Panc1 (cell line): ENCODE results near the gene VSIG8. TPM values are rescaled to one million over a fixed set of nuclear protein-coding genes. Genes with fewer than 3 reads are reported as not detected.

ENCODE experiments used
- ATAC-seq: fragments of 200-7000 bp; cut with Tn5 transposase; 2 replicates; pipeline ENCODE4 v1.9.1; 2020; ENCODE audit warnings: mild to moderate bottlenecking, moderate library complexity
- BruUV-seq: library from RNA; stranded (reverse); fragments of 400-500 nt; replicated peaks from 2 replicates; lab custom pipeline; 2021; lab: Mats Ljungman, UMichigan
- CTCF ChIA-PET: fragments of 300-600 bp; sonication (Branson Sonifier 250); formaldehyde crosslinking; loops from one replicate; lab custom pipeline; 2022; ENCODE audit warnings: antibody characterized with exemption; lab: Charles Lee
- POLR2A ChIA-PET: fragments of 300-600 bp; sonication (Branson Sonifier 250); formaldehyde crosslinking; loops from one replicate; lab custom pipeline; 2022; ENCODE audit warnings: antibody characterized with exemption; lab: Charles Lee
- DNase-seq: peaks from one replicate; pipeline ENCODE4 v3.0.0-alpha.2; 2010; ENCODE audit warnings: low read depth, low spot score
- H3K27ac ChIP-seq: 2 replicates; pipeline ENCODE4 v1.5.1; 2011; ENCODE audit warnings: mild to moderate bottlenecking, low read length, inconsistent platforms
- H3K27me3 ChIP-seq: fragments of 200-500 bp; sonication (Bioruptor generic); 2 replicates; pipeline ENCODE4 v1.6.0; 2014; ENCODE audit warnings: low read length, inconsistent platforms; ENCODE audit not compliant: control insufficient read depth, insufficient read depth
- H3K36me3 ChIP-seq: fragments of 200-500 bp; sonication (Bioruptor generic); 2 replicates; pipeline ENCODE4 v1.5.1; 2014; ENCODE audit warnings: inconsistent platforms, mild to moderate bottlenecking, low read length, moderate library complexity; ENCODE audit not compliant: control insufficient read depth, insufficient read depth
- H3K4me1 ChIP-seq: 2 replicates; pipeline ENCODE4 v1.5.1; 2011; ENCODE audit warnings: inconsistent platforms, mild to moderate bottlenecking, low read length, moderate library complexity; ENCODE audit not compliant: control insufficient read depth, insufficient read depth
- H3K4me3 ChIP-seq, 2 experiments: 2 replicates each; pipeline ENCODE4 v1.5.1; 2011 to 2012; ENCODE audit warnings: low read depth in 2 of 2, low read length in 2 of 2, mild to moderate bottlenecking in 2 of 2, inconsistent platforms in 1 of 2, moderate library complexity in 1 of 2
- H3K9me3 ChIP-seq: fragments of 200-500 bp; sonication (Bioruptor generic); 2 replicates; pipeline ENCODE4 v1.5.1; 2014; ENCODE audit warnings: low read depth, mild to moderate bottlenecking, inconsistent platforms, low read length, moderate library complexity; ENCODE audit not compliant: control insufficient read depth, insufficient read depth
- CTCF ChIP-seq: fragments of 450-650 bp; IDR thresholded peaks from 2 replicates; pipeline ENCODE4 v1.5.1; 2017; ENCODE audit warnings: mild to moderate bottlenecking
- POLR2AphosphoS5 ChIP-seq: IDR thresholded peaks from 2 replicates; pipeline ENCODE4 v1.6.1; 2012; ENCODE audit warnings: mild to moderate bottlenecking, low read depth, low read length, moderate library complexity
- REST ChIP-seq, 2 experiments: IDR thresholded peaks; 2 replicates each; pipeline ENCODE4 v1.6.1; 2011 to 2012; ENCODE audit warnings: low read depth in 2 of 2, control low read depth in 1 of 2, low read length in 1 of 2, mild to moderate bottlenecking in 1 of 2, moderate library complexity in 1 of 2; ENCODE audit not compliant: insufficient read depth in 1 of 2
- SIN3A ChIP-seq: IDR thresholded peaks from 2 replicates; pipeline ENCODE4 v1.6.1; 2012; ENCODE audit warnings: low read depth, mild to moderate bottlenecking, low read length, moderate library complexity, borderline replicate concordance; ENCODE audit not compliant: insufficient read depth
- TCF7L2 ChIP-seq: IDR thresholded peaks from 2 replicates; pipeline ENCODE4 v1.6.1; 2011; ENCODE audit warnings: mild to moderate bottlenecking, low read depth, low read length, inconsistent platforms
- in situ Hi-C: cut with HindIII; loops from 2 replicates; pipeline ENCODE4 v1.10.0; 2016; ENCODE audit warnings: low sequenced_read_pairs, low pct_unique_long_range_greater_than_20kb
- intact Hi-C: fragments of 100-400 bp; cut with micrococcal nuclease; formaldehyde crosslinking; loops from one replicate; pipeline ENCODE4 v1.10.0; 2022; ENCODE audit not compliant: unreplicated experiment
- total RNA-seq: library from RNA; stranded (reverse); gene quantifications from one replicate; pipeline ENCODE4 v1.2.1, GENCODE V29; 2021; ENCODE audit not compliant: unreplicated experiment

VSIG8 gene
- total RNA-seq, 1 experiment from 2014 or later = not detected

GRCh38 chr1:159821171-159821867 is 41.1 kb downstream of the VSIG8 start:
- ChIA-PET POLR2A (no interaction called here), CTCF (no interaction called here)
- no peak overlapping the region for H3K4me3 ChIP-seq
- no peak overlapping the region for H3K27ac ChIP-seq
- H3K36me3 ChIP-seq = no peaks in the 10 kb centered on the region
- no peak for TF ChIP-seq SIN3A
- TF ChIP-seq POLR2AphosphoS5 = no peak
- no peak for TF ChIP-seq REST (IDR thresholded peaks at IDR 0.05; ENCODE audit: insufficient read depth in 1 of 2, low read depth in 2 of 2, low read length in 1 of 2)
- no peak for TF ChIP-seq CTCF
- DNase-seq (no peak), ATAC-seq (no peak)
- H3K4me1 ChIP-seq = no peaks in the 10 kb centered on the region
- no TSS peak for BruUV-seq
- intact Hi-C loops (no loop called here), in situ Hi-C loops (no loop called here)
- no peaks in the 10 kb centered on the region for H3K9me3 ChIP-seq
- H3K27me3 ChIP-seq = peaks cover 3% of the 10 kb centered on the region; the same call in 1 of the 2 replicates

GRCh38 chr1:159817276-159818041 is 45.0 kb downstream of the VSIG8 start:
- Histone ChIP-seq H3K36me3 (no peaks in the 10 kb centered on the region), H3K27ac (no peak overlapping the region), H3K4me3 (no peak overlapping the region), H3K27me3 (peaks cover 2% of the 10 kb centered on the region), H3K4me1 (no peaks in the 10 kb centered on the region), H3K9me3 (no peaks in the 10 kb centered on the region)
- ChIA-PET CTCF (no interaction called here), POLR2A (no interaction called here)
- in situ Hi-C loops (no loop called here), intact Hi-C loops (no loop called here)
- BruUV-seq = no TSS peak
- TF ChIP-seq TCF7L2 (no peak), POLR2AphosphoS5 (no peak), REST (IDR thresholded peaks at IDR 0.05; ENCODE audit: insufficient read depth in 1 of 2, low read depth in 2 of 2, low read length in 1 of 2) (no peak), CTCF (no peak)
- peak; percentile 78 for DNase-seq
- peak; percentile 70; the same call in 1 of the 2 replicates for ATAC-seq
